SU-DHL-6 (cell line): ENCODE measurements around the gene CDC42BPG.

Experiments
- CTCF ChIP-seq: fragments of 200-600 bp; sonication (generic); IDR thresholded peaks from one replicate; pipeline ENCODE4 v1.5.1; 2017; ENCODE audit warnings: antibody characterized with exemption, mild to moderate bottlenecking, low read length, moderate library complexity; ENCODE audit not compliant: insufficient read depth, poor library complexity, severe bottlenecking
- EZH2phosphoT487 ChIP-seq: fragments of 200-600 bp; sonication (generic), shearing (Covaris generic); conservative IDR thresholded peaks from 2 replicates; pipeline ENCODE4 v1.6.1; 2018; ENCODE audit warnings: mild to moderate bottlenecking, antibody characterized with exemption, low read length, moderate library complexity, mixed read lengths

- TF ChIP-seq CTCF: no peak
- TF ChIP-seq EZH2phosphoT487: no peak
Measured at GRCh38 chr11:64799623-64800302, 44.7 kb downstream of the CDC42BPG start.
